Measurements from ENCODE around the gene AKT2. TPM values are rescaled to one million over a fixed set of nuclear protein-coding genes. Genes with fewer than 3 reads are reported as not detected.

AKT2 gene
- polyA plus RNA-seq, 2 of the 4 experiments (the other 2 are of a cell fraction), result 136 to 159 TPM

DNA sequence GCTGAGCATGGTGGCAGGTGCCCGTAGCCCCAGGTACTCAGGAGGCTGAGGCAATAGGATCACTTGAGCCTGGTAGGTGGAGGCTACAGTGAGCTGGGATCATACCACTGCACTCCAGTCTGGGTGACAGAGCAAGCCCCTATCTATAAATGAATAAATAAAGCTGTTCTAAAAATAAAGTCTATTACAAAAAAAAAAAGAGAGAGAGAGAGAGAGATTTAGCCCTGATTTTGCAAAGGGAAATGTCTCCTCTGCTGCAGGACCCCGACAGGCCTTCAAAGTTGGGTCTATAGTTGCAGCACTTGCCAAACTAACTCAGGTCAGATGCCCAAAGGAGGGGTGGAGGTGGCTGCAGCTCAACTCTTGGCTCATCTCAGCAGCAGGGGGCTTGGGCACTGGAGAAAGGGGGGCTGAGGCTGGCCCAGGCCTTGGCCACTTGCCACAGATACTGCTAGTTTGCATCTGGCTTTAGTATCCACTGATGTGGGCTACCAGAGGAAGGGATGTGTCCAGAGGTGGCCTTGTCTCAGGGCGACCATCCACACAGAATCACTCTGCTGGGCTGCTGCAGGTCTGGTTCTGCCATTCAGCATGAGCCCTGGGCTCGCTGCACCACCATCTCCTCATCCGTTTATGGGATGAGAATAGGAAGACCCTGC lies 30.8 kb upstream of the AKT2 start:
- Histone ChIP-seq H3K4me2 (no peak overlapping the region), H3K27ac (no peak overlapping the region), H3K4me1 (no peaks in the 10 kb centered on the region), H3K9me3 (no peaks in the 10 kb centered on the region), H3K4me3 (no peak overlapping the region)
- ATAC-seq (peak; percentile 19 to 37; a peak in 2 of 6 replicates), DNase-seq (ENCODE audit: low read depth in 1 of 2, low spot score in 1 of 2) (no peak), FAIRE-seq (no peak)
- POLR2A ChIA-PET, result no interaction called here
- no peak for TF ChIP-seq POLR2AphosphoS2 (conservative IDR thresholded peaks at IDR 0.05; ENCODE audit: low read length)
- CTCF ChIA-PET, result interaction anchor here (0.6 to 12.0 kb wide), 7 partner anchors 9 to 297 kb away, joined by 3 to 142 read pairs (median 3); no protein-coding TSS in a partner anchor
- 89% methylated on average over 5 of the region's 5 CpGs for whole genome bisulfite sequencing (ENCODE audit: missing lambda C conversion rate)

DNA sequence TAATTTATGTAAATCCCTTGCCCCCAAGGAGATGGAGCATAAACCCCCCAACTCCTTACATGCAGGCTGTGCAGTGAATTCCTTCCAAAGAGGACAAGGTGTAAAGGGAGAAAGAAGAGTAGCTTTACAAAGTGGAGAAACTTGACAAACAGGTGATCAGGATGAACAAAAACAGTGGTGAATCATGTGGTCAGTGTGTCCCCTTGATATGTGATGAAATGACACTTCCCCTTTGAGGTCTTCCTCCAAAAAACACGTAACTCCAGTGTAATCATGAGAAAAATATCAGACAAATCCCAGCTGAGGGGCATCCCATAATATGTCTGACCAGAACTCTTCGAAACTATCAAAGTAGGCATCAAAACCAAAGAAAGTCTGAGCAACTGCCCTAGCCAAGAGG lies 29.5 kb upstream of the AKT2 start:
- no peak for TF ChIP-seq NR3C1 (IDR thresholded peaks at IDR 0.05)
- TF ChIP-seq, protein P1, sequence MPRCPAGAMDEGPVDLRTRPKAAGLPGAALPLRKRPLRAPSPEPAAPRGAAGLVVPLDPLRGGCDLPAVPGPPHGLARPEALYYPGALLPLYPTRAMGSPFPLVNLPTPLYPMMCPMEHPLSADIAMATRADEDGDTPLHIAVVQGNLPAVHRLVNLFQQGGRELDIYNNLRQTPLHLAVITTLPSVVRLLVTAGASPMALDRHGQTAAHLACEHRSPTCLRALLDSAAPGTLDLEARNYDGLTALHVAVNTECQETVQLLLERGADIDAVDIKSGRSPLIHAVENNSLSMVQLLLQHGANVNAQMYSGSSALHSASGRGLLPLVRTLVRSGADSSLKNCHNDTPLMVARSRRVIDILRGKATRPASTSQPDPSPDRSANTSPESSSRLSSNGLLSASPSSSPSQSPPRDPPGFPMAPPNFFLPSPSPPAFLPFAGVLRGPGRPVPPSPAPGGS (IDR thresholded peaks at IDR 0.05), result no peak
- POLR2A ChIA-PET, result no interaction called here
- Histone ChIP-seq H3K4me3 (no peak overlapping the region), H3K4me1 (no peaks in the 10 kb centered on the region), H3K9me3 (no peaks in the 10 kb centered on the region), H3K4me2 (no peak overlapping the region), H3K27ac (no peak overlapping the region)
- WGBS (ENCODE audit: missing lambda C conversion rate), result 86% methylated on average over 2 of the region's 2 CpGs
- ATAC-seq, result no peak
- peak; percentile 96 for FAIRE-seq
- no peak for DNase-seq (ENCODE audit: low read depth in 1 of 2, low spot score in 1 of 2)
- CTCF ChIA-PET, result interaction anchor here (0.7 to 12.0 kb wide), 4 partner anchors 8 to 121 kb away, joined by 3 to 142 read pairs (median 3); no protein-coding TSS in a partner anchor

DNA sequence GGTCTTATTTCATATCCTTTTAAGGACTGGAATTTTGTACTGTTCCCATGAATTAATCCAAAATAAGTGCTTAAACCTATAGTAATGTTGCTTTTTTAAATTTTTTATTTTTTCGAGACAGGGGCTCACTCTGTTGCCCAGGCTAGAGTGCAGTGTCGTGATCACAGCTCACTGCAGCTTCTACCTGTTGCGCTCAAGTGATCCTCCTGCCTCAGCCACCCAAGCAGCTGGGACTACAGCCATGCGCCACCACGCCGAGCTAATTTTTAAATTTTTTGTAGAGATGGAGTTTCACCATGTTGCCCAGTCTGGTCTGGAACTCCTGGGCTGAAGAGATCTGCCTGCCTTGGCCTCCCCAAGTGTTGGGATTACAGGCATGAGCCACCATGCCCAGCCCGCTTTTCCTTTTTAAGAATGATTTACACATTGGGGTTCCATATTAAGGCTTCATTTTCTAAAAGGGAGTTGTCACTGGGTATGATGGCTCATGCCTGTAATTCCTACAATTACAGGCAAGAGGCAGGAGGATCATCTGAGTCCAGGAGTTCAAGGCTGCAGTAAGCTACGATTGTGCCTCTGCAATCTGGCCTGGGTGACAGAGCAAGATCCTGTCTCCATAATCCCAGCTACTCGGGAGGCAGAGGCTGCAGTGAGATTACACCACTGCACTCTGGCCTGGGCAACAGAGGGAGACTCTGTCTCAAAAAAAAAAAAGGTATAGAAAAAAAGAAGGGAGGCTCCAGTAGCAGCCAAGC lies 28.3 kb upstream of the AKT2 start:
- WGBS (ENCODE audit: missing lambda C conversion rate), result 92% methylated on average over 9 of the region's 9 CpGs
- H3K4me2 ChIP-seq, result no peak overlapping the region
- POLR2A ChIA-PET, result interaction anchor here (0.7 kb wide), 1 partner anchor 107 kb away, joined by 3 read pairs; no protein-coding TSS in a partner anchor
- no peak overlapping the region for H3K27ac ChIP-seq
- peak; percentile 13 for FAIRE-seq
- DNase-seq (ENCODE audit: low read depth in 1 of 2, low spot score in 1 of 2), result no peak
- no peak for ATAC-seq
- CTCF ChIA-PET, result interaction anchor here (0.7 to 12.0 kb wide), 8 partner anchors 7 to 321 kb away, joined by 3 to 142 read pairs (median 3); no protein-coding TSS in a partner anchor
- TF ChIP-seq FOXS1 (CRISPR knock-in tag; IDR thresholded peaks at IDR 0.05), result no peak
- no peak for TF ChIP-seq JUN (IDR thresholded peaks at IDR 0.05)
- no peak for TF ChIP-seq ZNF302 (CRISPR knock-in tag; IDR thresholded peaks at IDR 0.05)
- TF ChIP-seq MYC (IDR thresholded peaks at IDR 0.05; ENCODE audit: borderline replicate concordance, low read length), result no peak
- no peak for TF ChIP-seq ZSCAN20 (CRISPR knock-in tag; IDR thresholded peaks at IDR 0.05)
- TF ChIP-seq HOXB13 (CRISPR knock-in tag; IDR thresholded peaks at IDR 0.05; ENCODE audit: low read depth), result no peak
- TF ChIP-seq TFCP2L1 (CRISPR knock-in tag; IDR thresholded peaks at IDR 0.05), result no peak
- TF ChIP-seq, protein P2, sequence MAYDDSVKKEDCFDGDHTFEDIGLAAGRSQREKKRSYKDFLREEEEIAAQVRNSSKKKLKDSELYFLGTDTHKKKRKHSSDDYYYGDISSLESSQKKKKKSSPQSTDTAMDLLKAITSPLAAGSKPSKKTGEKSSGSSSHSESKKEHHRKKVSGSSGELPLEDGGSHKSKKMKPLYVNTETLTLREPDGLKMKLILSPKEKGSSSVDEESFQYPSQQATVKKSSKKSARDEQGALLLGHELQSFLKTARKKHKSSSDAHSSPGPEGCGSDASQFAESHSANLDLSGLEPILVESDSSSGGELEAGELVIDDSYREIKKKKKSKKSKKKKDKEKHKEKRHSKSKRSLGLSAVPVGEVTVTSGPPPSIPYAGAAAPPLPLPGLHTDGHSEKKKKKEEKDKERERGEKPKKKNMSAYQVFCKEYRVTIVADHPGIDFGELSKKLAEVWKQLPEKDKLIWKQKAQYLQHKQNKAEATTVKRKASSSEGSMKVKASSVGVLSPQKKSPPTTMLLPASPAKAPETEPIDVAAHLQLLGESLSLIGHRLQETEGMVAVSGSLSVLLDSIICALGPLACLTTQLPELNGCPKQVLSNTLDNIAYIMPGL (CRISPR knock-in tag; IDR thresholded peaks at IDR 0.05; ENCODE audit: borderline replicate concordance), result no peak
- no peak for TF ChIP-seq KDM1A (IDR thresholded peaks at IDR 0.05; ENCODE audit: low read depth)
- no peak for TF ChIP-seq ZC3H11A (IDR thresholded peaks at IDR 0.05)
- no peak for TF ChIP-seq EHF (CRISPR knock-in tag; IDR thresholded peaks at IDR 0.05)
- no peak for TF ChIP-seq FOSB (CRISPR knock-in tag; IDR thresholded peaks at IDR 0.05)
- TF ChIP-seq CEBPB (IDR thresholded peaks at IDR 0.05), result no peak
- H3K9me3 ChIP-seq, result no peaks in the 10 kb centered on the region
- no peak overlapping the region for H3K4me3 ChIP-seq
- H3K4me1 ChIP-seq, result no peaks in the 10 kb centered on the region
